Lower leg skin (tissue), 3 donors: Measurements from ENCODE around the gene THEMIS2.

Experiments
- POLR2A ChIP-seq, 2 donors: fragments of 450-650 bp; IDR thresholded peaks; one replicate each; pipeline ENCODE4 v1.6.1; 2016 to 2017; ENCODE audit warnings: antibody characterized with exemption in 2 of 2, mild to moderate bottlenecking in 1 of 2, moderate library complexity in 1 of 2
- TF ChIP-seq, protein P1 (sequence below), 3 donors: fragments of 450-650 bp; IDR thresholded peaks; one replicate each; pipeline ENCODE4 v1.5.1; 2016; ENCODE audit warnings: antibody characterized with exemption in 3 of 3, mild to moderate bottlenecking in 3 of 3, moderate library complexity in 2 of 3

DNA sequence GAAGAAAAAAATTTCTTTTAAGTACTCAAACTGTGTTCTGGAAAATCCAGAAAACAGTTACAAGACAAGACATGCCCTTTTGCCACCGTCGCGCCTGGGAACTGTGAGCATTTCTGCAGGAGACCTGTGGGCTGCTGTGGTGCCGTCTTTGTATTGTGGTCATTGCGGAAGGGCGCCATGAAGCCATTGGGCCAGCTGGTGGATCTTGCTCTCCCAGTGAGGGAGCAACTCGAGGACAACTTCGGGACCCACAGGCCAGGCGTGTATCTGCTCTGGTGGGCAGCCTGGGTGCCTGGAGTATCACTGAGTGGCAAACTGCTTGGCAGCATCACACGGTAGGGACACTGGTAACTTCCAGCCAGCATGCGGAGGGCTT is 3.8 kb upstream of the THEMIS2 start:
- TF ChIP-seq, protein P1, sequence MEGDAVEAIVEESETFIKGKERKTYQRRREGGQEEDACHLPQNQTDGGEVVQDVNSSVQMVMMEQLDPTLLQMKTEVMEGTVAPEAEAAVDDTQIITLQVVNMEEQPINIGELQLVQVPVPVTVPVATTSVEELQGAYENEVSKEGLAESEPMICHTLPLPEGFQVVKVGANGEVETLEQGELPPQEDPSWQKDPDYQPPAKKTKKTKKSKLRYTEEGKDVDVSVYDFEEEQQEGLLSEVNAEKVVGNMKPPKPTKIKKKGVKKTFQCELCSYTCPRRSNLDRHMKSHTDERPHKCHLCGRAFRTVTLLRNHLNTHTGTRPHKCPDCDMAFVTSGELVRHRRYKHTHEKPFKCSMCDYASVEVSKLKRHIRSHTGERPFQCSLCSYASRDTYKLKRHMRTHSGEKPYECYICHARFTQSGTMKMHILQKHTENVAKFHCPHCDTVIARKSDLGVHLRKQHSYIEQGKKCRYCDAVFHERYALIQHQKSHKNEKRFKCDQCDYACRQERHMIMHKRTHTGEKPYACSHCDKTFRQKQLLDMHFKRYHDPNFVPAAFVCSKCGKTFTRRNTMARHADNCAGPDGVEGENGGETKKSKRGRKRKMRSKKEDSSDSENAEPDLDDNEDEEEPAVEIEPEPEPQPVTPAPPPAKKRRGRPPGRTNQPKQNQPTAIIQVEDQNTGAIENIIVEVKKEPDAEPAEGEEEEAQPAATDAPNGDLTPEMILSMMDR (IDR thresholded peaks at IDR 0.05) = no peak
- no peak for TF ChIP-seq POLR2A (IDR thresholded peaks at IDR 0.05)
